ENCODE results near the gene MPL. TPM values are rescaled to one million over a fixed set of nuclear protein-coding genes. Genes with fewer than 3 reads are reported as not detected.

MPL gene
- total and polyA plus RNA-seq, 2 of the 8 experiments (the other 6 are each of a cell fraction or from before 2014, with no cell fraction given), result 0.08 TPM; not detected in 1

DNA sequence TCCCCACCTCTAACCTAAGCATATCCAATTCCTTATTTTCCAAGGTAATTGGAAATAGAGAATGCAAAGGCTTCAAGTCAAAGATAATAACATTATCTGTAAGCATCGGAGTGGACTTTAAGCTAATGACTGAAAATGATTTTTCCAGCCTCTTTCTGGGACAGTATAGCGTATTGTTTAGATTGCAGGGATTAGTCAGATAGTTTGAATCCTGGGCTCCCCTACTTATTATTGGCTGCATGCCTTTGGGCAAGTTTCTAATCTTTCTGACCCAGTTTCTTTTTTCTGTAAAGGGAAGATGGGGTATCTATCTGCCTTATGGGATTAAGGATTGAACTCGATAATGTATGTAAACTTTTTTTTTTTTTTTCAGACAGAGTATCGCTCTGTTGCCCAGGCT, 19.6 kb downstream of the MPL start (continued):
- TF ChIP-seq, protein P1, sequence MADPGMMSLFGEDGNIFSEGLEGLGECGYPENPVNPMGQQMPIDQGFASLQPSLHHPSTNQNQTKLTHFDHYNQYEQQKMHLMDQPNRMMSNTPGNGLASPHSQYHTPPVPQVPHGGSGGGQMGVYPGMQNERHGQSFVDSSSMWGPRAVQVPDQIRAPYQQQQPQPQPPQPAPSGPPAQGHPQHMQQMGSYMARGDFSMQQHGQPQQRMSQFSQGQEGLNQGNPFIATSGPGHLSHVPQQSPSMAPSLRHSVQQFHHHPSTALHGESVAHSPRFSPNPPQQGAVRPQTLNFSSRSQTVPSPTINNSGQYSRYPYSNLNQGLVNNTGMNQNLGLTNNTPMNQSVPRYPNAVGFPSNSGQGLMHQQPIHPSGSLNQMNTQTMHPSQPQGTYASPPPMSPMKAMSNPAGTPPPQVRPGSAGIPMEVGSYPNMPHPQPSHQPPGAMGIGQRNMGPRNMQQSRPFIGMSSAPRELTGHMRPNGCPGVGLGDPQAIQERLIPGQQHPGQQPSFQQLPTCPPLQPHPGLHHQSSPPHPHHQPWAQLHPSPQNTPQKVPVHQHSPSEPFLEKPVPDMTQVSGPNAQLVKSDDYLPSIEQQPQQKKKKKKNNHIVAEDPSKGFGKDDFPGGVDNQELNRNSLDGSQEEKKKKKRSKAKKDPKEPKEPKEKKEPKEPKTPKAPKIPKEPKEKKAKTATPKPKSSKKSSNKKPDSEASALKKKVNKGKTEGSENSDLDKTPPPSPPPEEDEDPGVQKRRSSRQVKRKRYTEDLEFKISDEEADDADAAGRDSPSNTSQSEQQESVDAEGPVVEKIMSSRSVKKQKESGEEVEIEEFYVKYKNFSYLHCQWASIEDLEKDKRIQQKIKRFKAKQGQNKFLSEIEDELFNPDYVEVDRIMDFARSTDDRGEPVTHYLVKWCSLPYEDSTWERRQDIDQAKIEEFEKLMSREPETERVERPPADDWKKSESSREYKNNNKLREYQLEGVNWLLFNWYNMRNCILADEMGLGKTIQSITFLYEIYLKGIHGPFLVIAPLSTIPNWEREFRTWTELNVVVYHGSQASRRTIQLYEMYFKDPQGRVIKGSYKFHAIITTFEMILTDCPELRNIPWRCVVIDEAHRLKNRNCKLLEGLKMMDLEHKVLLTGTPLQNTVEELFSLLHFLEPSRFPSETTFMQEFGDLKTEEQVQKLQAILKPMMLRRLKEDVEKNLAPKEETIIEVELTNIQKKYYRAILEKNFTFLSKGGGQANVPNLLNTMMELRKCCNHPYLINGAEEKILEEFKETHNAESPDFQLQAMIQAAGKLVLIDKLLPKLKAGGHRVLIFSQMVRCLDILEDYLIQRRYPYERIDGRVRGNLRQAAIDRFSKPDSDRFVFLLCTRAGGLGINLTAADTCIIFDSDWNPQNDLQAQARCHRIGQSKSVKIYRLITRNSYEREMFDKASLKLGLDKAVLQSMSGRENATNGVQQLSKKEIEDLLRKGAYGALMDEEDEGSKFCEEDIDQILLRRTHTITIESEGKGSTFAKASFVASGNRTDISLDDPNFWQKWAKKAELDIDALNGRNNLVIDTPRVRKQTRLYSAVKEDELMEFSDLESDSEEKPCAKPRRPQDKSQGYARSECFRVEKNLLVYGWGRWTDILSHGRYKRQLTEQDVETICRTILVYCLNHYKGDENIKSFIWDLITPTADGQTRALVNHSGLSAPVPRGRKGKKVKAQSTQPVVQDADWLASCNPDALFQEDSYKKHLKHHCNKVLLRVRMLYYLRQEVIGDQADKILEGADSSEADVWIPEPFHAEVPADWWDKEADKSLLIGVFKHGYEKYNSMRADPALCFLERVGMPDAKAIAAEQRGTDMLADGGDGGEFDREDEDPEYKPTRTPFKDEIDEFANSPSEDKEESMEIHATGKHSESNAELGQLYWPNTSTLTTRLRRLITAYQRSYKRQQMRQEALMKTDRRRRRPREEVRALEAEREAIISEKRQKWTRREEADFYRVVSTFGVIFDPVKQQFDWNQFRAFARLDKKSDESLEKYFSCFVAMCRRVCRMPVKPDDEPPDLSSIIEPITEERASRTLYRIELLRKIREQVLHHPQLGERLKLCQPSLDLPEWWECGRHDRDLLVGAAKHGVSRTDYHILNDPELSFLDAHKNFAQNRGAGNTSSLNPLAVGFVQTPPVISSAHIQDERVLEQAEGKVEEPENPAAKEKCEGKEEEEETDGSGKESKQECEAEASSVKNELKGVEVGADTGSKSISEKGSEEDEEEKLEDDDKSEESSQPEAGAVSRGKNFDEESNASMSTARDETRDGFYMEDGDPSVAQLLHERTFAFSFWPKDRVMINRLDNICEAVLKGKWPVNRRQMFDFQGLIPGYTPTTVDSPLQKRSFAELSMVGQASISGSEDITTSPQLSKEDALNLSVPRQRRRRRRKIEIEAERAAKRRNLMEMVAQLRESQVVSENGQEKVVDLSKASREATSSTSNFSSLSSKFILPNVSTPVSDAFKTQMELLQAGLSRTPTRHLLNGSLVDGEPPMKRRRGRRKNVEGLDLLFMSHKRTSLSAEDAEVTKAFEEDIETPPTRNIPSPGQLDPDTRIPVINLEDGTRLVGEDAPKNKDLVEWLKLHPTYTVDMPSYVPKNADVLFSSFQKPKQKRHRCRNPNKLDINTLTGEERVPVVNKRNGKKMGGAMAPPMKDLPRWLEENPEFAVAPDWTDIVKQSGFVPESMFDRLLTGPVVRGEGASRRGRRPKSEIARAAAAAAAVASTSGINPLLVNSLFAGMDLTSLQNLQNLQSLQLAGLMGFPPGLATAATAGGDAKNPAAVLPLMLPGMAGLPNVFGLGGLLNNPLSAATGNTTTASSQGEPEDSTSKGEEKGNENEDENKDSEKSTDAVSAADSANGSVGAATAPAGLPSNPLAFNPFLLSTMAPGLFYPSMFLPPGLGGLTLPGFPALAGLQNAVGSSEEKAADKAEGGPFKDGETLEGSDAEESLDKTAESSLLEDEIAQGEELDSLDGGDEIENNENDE (IDR thresholded peaks at IDR 0.05; ENCODE audit: insufficient replicate concordance, low read length), result no peak
- TF ChIP-seq RBBP5 (IDR thresholded peaks at IDR 0.05; ENCODE audit: borderline replicate concordance, low read depth, low read length) (no peak), POU5F1 (IDR thresholded peaks at IDR 0.05; ENCODE audit: low read depth, low read length) (no peak), MAFK (IDR thresholded peaks at IDR 0.05; ENCODE audit: low read depth, low read length) (no peak), HDAC2 (IDR thresholded peaks at IDR 0.05; ENCODE audit: borderline replicate concordance in 1 of 2, low read depth in 2 of 2, low read length in 2 of 2) (no peak), POLR2AphosphoS5 (IDR thresholded peaks at IDR 0.05; ENCODE audit: low read depth, low read length) (no peak)
- TF ChIP-seq, protein P2, sequence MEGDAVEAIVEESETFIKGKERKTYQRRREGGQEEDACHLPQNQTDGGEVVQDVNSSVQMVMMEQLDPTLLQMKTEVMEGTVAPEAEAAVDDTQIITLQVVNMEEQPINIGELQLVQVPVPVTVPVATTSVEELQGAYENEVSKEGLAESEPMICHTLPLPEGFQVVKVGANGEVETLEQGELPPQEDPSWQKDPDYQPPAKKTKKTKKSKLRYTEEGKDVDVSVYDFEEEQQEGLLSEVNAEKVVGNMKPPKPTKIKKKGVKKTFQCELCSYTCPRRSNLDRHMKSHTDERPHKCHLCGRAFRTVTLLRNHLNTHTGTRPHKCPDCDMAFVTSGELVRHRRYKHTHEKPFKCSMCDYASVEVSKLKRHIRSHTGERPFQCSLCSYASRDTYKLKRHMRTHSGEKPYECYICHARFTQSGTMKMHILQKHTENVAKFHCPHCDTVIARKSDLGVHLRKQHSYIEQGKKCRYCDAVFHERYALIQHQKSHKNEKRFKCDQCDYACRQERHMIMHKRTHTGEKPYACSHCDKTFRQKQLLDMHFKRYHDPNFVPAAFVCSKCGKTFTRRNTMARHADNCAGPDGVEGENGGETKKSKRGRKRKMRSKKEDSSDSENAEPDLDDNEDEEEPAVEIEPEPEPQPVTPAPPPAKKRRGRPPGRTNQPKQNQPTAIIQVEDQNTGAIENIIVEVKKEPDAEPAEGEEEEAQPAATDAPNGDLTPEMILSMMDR (IDR thresholded peaks at IDR 0.05; ENCODE audit: control extremely low read depth in 1 of 3, insufficient read depth in 1 of 3, low read depth in 1 of 3, low read length in 3 of 3), result no peak
